GM19239 (cell line): Measurements from ENCODE around the gene ACTR3C.
"Not testable (repeated sequence)": the region's sequence is repeated elsewhere in the genome, so short reads cannot be mapped to it uniquely, and the experiment has no call there.

ENCODE experiments used
- DNase-seq: peaks from one replicate; pipeline ENCODE4 v3.0.0; 2011; ENCODE audit warnings: low spot score; ENCODE audit not compliant: insufficient read length
- FAIRE-seq: peaks from 2 replicates; lab custom pipeline; 2011; peaks lifted over from hg19 to GRCh38; lab: Jason Lieb, UNC

The ACTR3C gene

DNA sequence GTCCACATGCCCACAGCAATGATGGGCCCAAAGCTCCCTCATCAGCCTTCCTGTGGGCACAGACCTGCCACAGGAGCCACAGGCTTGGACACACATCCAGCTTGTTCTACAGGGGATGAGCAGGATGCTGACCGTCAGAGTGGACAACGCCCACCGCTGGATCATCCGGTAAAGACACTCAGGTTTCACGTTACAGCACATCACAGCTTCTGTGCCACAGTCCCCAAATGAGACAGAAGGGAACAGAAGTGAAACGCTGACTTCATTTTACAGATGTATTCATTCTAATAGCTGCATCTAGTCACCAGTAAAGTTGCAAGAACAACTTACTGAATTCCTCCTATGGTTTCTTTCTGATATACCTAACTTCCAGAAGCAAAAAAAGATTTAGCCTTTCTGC is 33.0 kb downstream of the ACTR3C start:
- DNase-seq, FAIRE-seq: not testable (repeated sequence)

DNA sequence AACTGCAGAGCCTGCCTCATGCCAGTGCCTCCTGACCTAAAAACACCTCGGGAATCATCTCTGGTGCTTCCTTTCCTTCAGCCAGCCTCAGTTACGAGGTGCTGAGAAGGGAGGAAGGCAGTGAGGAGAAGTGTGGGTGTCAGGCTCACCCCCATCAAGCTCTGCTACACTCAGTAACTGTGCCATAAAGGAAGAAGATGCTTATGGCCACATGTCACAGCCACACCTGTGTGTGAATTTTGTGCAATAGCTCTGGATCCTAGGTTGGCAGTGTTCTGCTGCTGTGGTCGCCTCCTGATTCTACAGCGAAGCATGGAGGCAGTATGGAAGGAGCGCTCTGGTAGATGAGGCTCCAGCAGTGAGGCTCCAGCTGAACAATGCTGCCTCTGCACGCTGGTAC is 34.5 kb downstream of the ACTR3C start:
- not testable (repeated sequence) for DNase-seq, FAIRE-seq

DNA sequence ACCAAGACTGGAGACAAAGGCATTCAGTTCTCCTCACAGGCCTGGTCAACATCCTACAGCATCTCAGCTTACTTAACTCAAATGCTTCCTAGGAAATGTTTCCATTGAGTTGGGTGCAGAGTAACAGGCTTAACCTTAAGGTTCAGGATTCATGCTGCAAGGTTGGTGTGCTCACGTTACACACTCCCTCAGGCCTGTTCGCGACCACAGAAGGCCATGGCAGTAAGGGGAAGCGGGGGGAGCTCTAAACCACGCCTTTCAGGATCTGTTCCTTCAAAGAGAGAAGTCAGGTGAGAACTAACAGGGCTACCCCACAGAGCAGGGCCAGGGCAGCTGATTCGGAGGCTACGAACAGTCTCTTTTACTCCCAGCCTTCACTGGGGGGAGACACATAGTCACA is 35.5 kb downstream of the ACTR3C start:
- DNase-seq, FAIRE-seq: not testable (repeated sequence)

DNA sequence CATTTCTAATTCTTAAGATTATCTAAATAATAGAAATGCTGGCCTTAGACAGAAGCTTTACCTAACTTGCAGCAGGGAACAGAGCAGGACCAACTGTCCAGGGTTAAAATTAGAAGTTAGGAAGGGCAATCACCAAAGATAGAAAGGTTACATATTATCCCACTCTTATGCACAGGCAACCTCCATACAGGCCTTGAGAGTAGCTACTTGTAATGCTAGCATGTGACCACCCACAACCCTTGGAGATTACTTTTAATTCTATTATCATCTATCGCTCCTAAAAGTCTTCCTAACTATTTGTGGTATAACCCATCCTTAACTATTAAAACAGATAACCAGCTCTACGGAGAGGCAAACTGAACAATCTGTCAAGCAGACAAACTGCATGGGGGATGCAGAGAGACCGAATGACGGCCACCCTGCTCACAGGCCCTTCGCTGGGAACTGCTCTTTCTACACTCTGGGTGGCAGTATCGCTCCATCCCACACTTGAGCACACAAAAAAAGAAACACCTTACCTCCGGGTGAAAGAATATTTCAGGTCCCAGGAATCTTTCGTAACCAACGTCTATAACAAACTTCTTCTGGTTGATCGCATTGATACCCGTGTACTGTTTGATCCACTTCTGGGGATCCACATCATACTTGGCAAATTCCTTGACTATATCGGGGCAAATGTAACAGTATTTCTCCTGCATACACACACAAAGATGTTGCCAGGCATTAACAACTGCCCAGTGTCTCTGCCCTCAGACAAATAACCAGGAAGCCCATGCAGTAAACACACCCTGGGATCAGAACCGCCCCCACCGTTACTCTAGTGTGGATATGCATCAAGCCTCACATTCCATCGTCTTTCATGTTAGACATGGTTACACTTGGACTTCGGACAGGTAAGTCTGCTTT is 37.2 kb downstream of the ACTR3C start:
- FAIRE-seq, result peak; percentile 99
- DNase-seq, result not testable (repeated sequence)

DNA sequence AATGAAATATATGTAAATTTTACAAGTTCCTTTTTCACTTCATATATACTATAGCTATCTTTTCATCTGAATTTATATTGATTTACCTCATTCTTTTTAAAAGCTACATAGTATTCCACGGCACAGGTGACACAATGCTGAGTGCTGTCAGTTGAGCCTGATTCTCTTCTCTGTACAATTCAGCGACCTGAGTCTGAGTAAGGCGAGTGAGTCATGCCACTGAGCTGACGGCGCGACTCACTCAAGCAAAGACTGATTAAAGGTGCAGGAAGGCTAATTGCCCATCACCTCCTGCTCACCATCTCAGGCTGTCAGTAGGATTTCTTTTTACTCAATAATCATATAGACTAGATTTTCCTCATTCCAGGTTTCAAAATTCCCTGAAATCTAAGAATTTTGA is 39.7 kb downstream of the ACTR3C start:
- FAIRE-seq, DNase-seq: not testable (repeated sequence)

DNA sequence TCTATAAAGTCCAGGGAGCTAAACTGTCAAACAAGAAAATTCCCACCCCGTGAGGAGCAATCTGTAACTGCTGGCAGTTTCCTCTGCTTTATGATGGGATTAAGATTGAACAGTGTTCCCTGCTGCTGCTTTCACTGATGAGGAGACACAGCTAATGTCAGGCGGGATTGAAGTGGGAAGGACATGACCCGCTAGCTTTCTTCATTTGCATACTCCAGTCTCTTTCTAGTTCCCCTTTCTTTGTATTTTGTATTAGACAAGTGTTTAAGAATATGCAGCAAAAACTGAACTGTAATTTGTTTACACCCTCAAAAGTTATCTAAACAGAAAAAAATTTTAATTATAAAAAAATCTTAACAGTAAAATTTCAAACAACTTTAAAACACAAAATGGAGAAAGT is 40.2 kb downstream of the ACTR3C start:
- FAIRE-seq, DNase-seq: not testable (repeated sequence)

DNA sequence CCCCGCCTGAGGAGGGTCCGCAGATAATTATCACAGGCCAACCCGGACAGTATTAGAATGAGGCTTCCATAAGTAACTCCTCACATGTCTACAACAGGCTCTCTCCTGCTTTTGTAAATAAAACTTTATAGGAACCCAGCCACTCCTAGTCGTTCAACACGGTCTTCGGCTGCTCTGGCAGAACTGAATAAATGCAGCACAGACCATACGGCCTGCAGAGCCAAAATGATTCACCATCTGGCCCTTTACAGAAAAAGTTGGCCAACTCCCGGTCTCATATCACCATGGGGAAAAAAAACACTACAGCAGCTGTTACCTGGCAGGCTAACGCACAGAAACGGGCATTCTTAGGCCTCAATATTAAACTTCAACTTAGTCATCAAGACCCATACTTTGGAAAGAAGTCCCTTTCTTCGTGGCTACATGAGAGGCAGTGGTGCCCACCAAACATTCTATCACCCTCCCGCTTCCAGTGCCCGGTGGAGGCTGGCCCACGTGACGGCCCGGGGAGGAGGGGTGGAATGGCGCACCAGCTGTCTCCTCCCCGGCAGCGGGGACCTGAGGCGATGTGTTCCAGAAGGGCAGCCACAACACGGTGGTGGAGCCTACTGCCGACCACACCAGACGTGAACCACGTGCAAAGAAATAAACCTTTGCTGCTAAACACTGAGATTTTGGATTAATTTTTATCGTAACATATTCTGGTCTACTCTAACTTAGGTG is 41.5 kb downstream of the ACTR3C start:
- not testable (repeated sequence) for FAIRE-seq, DNase-seq

DNA sequence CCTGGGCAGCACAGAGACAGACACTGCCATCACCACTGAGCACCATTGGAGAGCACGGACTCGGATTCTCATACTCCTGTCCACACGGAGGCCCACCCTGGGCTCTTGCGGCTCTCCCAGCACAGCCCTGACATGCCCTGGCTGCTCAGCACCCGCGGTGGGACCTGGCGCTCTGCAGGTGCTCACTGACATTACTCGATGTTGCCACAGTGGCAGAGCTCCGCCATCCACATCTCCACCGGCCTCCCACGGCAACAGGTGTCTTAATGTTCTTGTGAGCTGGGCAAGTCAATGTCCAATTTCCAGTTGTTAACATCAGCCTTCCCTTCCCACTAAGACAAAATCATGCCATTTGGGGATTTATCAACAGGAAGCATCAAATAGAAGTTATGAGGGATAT is 45.0 kb downstream of the ACTR3C start:
- DNase-seq, FAIRE-seq: not testable (repeated sequence)

DNA sequence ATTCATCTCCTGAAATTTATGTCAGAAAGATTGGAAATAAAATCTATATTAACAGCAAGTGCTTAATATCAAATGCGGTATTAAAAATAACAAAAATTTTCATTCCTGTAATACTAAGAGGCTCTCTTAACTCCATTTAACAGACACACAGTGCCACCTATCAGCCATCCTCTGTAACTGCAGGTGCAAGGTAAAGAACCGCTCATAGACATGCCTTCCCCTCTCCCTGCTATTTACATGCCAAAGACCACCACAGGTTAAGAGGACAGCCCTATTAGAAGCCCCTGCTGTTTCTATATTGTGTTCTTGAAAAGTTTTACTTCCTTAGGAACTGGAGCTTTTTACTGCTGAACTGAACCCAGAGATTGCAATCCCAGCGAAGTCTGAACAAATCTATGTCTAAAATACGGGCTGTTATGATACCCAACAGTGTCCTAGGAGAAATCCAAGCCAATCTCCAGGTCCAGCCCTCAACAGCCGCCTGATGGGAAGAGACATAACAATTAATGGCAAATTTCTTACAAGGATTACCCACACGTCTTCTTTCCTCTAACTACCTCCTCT is 47.1 kb downstream of the ACTR3C start:
- FAIRE-seq (peak; percentile 75), DNase-seq (peak; percentile 8)

DNA sequence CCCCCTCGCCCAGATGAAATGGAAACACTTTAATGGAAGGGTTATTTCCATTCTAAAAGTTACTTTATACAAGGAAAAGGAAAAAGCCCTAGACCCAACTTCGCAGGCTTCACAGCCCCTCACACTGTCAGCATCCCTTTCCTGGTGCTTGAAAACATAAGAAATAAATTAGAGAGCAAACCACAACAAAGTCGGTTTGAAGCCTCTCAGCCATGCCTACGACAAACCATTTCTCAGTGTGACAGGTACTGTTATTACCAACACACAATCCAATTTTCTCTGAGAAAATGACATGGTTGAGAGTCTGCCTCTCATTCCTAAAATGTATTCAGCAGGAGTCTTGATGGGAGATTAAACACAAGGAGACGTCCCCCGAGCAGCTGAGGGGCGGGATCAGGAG is 51.4 kb downstream of the ACTR3C start:
- not testable (repeated sequence) for FAIRE-seq, DNase-seq

DNA sequence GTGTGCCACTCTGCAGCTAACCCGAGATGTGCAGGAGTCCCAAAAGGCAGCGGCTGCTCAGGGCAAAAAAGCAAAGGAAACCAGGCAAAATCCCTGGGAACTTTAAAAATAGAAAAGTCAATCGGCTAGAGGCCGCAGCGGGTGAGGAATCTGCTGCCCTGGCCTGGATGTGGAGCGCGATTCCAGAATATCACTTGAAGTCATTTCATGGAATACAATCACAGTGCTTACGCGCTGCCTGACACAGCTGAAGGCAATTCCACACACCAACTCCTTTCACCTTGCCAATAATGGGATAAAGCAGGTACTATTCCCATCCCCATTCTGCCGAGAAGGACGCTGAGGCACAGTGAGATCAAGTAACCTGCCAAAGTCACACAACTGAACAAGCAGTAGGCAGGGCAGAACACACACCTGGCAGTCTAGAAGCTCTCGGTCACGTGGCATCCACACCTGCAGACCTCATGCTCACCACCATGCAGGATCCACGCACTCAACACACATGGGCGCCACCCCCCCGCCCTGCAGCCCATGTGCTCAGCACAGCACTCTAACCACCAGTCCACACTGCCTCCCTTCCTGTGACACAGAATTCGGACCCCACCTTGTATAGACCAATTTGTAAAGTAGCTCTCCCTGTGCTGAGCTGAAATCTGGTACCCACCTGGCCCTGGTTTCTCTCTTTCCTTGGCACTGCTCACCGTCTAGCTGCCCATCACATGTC is 53.1 kb downstream of the ACTR3C start:
- DNase-seq, FAIRE-seq: not testable (repeated sequence)

DNA sequence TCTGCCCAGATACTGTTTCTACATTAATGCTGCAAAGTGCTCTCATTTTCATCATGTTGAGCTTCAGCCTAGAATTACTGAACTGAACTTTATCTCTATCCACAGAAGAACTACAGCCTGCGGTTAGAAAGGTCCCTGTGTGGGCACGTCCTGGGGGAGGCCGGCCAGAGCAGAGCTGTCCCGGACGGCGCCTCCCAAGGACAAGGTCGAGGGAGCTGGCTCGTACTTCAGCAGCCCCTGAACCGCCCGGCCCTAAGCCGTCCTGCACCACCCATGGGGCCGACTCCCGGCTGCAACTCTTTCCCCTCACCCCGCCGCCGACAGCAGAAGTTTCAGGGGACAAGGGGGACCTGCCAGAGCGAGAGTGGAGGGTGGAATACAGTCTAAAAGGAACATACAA is 54.5 kb downstream of the ACTR3C start:
- DNase-seq, FAIRE-seq: not testable (repeated sequence)

DNA sequence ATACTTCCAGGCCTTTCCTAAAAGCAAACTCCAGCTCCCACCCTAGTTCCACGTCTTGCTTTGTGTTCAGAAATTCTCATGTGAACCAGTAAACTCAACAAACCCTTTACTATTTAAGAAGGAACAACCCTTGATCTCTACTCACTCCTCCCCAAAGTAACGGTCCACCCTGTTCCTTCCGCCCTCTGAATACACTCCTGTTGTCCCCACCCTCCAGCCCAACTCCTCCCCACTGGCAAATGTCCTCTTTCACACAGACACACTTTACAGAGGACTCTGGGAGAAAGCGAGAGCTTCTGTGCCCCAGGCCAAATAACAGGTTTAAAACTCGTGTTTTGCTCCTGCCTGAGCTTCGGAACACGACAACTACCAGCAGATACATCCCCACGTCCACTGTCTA is 55.1 kb downstream of the ACTR3C start:
- DNase-seq, FAIRE-seq: not testable (repeated sequence)

DNA sequence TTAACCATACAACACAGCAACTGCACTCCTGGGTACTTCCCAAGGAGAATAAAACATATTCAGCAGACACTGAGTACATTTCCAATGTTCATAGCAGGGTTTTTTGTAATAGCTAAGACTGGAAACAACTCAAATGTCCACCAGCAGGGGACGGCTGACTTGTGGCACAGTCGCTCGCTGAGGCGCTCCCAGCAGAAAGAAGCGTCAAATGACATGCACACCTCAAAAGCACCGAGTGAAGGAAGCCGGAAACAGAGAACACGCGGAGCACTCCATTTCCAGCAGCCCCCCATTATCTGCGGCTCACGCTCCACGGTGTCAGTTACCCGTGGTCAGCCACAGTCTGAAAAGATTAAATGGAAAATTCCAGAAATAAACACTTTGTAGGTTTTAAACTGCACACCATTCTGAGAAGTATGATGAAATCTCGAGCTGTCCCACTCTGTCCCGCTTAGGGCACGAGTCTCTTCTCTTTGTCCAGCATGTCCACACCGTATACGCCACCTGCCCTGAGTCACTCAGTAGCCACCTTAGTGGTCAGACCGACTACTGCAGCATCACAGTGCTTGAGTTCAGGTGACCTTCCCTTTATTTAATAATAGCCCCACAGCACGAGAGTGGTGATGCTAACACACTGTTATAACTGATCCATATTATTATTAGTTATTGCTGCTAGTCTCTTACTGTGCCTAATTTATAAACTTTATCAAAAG is 56.2 kb downstream of the ACTR3C start:
- FAIRE-seq, DNase-seq: not testable (repeated sequence)

DNA sequence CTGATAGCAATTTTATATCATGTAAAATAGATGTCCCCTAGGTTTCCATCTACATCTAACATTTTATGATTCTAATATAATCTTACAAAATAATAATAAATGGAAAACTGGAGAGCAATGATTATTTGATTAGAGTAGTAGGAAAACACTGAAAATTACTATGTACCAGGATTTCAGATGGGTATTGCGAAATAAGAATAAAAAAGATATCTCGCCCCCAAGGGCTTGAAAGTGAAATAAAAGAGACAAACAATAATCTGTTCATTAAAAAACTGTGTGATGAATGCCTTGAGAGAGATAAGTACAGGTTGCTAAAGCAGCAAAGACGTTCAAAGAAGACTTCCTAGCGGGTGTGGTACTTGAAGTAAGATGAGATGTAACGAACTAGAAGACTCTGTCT is 60.7 kb downstream of the ACTR3C start:
- not testable (repeated sequence) for FAIRE-seq, DNase-seq

DNA sequence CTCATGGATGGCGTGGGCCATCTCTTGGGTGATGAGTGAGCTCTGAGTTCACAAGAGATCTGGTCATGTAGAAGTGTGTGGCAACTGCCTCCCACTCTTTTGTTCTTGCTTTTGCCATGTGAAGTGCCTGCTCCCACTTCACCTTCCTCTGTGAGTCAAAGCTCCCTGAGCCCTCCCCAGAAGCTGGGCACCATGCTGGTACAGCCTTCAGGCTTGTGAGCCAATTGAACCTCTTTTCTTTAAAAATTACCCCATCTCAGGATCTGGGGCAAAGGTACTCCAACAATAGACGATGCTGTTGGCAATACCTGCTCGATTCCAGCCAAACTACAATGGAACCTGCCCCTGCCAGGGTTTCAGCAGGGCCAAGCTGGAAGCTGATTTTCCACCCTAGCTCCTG is 75.6 kb downstream of the ACTR3C start:
- not testable (repeated sequence) for FAIRE-seq, DNase-seq

DNA sequence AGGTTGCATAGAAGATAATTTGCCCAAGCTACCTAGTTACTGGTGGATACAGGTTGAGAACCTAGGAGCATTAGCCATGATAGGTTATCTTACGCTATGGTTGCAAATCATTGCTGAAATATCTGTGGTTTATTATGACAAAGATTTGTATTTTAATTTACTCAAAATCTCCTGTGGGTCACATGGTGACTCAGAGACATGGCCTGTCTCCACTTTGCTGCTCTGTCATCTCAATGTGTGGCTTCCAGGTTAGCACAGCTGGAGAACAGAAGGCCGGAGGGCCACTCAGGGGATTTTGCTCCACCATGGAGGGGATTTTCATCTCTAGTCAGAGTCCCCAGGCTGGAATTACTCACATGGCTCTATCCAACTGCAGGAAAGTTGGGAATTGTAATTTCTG is 78.1 kb downstream of the ACTR3C start:
- DNase-seq, FAIRE-seq: not testable (repeated sequence)

DNA sequence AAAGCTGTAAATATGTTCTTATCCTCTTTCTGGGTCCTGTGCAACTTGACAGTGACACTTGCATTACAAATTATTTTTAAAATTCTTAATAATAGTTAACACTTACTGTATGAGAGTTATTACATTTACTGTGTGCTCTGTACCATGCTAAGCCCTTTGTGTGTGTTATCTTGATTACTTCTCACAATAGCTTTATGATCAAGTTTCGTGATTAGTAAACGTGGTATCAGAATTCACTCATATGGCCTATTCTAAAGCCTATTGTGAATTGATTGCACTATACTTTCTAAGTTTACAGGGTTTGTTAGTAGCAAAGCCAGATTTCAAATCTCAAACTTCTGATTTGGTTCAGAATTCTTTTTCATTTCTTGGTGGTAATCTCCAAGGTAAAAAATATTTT is 80.4 kb downstream of the ACTR3C start:
- not testable (repeated sequence) for FAIRE-seq

DNA sequence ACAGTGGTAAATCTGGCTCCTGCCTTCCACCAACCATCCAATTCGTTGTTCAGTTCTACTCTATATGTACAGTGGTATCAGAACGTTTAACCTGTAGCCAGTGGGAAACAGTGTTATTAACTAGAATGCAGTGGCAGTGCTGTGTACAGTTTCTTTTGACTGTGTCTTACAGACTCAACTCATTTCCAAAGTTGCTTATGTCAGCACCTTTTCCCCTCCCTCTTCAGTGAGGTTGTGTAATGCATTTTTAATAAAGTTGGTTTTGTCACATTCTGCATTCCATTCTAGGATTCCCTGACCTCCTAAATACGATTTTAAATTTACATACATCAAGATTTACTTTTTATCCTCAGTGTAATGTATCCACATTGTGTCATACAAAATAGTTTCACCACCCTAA is 97.9 kb downstream of the ACTR3C start:
- FAIRE-seq, DNase-seq: not testable (repeated sequence)

More for the DNA sequence above, 80.4 kb downstream of the ACTR3C start:
- DNase-seq, result not testable (repeated sequence)
